Gastrocnemius medialis (tissue), 4 donors: ENCODE measurements around the gene SLC18B1.

Source experiments
- POLR2A ChIP-seq, 2 donors: fragments of 450-650 bp; IDR thresholded peaks; one replicate each; pipeline ENCODE4 v1.6.1; 2017; ENCODE audit warnings: antibody characterized with exemption in 2 of 2, mild to moderate bottlenecking in 2 of 2, moderate library complexity in 2 of 2
- TF ChIP-seq, protein P1 (sequence below), 5 experiments: fragments of 450-650 bp in 3 of 5; fragments of 200-600 bp in 2 of 5; sonication (generic) in 2 of 5; IDR thresholded peaks in 4 of 5; conservative IDR thresholded peaks in 1 of 5; 1 replicate in 4 of 5; 2 replicates in 1 of 5; pipeline ENCODE4 v1.5.1; 2016 to 2019; ENCODE audit warnings: antibody characterized with exemption in 5 of 5, mild to moderate bottlenecking in 3 of 5, moderate library complexity in 3 of 5

DNA sequence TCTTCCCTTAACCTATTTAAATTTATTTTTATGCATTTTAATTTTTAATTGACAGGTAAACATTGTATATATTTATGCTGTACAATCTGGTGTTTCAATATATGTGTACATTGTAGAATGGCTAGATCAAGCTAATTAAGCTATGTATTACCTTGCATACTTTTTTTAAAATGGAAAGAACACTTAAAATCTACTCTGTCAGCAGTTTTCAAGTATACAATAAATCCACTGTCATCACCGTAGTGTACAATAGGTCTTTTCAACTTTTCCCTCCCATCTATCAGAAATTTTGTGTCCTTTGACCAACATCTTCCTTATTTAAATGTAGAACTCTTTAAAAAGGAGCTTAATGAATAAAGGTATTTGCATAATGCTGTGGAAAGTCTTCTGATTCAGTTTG lies 43.5 kb upstream of the SLC18B1 start:
- TF ChIP-seq, protein P1, sequence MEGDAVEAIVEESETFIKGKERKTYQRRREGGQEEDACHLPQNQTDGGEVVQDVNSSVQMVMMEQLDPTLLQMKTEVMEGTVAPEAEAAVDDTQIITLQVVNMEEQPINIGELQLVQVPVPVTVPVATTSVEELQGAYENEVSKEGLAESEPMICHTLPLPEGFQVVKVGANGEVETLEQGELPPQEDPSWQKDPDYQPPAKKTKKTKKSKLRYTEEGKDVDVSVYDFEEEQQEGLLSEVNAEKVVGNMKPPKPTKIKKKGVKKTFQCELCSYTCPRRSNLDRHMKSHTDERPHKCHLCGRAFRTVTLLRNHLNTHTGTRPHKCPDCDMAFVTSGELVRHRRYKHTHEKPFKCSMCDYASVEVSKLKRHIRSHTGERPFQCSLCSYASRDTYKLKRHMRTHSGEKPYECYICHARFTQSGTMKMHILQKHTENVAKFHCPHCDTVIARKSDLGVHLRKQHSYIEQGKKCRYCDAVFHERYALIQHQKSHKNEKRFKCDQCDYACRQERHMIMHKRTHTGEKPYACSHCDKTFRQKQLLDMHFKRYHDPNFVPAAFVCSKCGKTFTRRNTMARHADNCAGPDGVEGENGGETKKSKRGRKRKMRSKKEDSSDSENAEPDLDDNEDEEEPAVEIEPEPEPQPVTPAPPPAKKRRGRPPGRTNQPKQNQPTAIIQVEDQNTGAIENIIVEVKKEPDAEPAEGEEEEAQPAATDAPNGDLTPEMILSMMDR (IDR thresholded peaks at IDR 0.05 in 4 of 5, conservative IDR thresholded peaks at IDR 0.05 in 1 of 5), result no peak
- TF ChIP-seq POLR2A (IDR thresholded peaks at IDR 0.05), result no peak
